Measurements from ENCODE around the gene BLOC1S4.
A peak's percentile ranks its signal among the peaks of the same experiment; 100 is the strongest.
"Not testable (repeated sequence)": the region's sequence is repeated elsewhere in the genome, so short reads cannot be mapped to it uniquely, and the experiment has no call there.

BLOC1S4 gene

DNA sequence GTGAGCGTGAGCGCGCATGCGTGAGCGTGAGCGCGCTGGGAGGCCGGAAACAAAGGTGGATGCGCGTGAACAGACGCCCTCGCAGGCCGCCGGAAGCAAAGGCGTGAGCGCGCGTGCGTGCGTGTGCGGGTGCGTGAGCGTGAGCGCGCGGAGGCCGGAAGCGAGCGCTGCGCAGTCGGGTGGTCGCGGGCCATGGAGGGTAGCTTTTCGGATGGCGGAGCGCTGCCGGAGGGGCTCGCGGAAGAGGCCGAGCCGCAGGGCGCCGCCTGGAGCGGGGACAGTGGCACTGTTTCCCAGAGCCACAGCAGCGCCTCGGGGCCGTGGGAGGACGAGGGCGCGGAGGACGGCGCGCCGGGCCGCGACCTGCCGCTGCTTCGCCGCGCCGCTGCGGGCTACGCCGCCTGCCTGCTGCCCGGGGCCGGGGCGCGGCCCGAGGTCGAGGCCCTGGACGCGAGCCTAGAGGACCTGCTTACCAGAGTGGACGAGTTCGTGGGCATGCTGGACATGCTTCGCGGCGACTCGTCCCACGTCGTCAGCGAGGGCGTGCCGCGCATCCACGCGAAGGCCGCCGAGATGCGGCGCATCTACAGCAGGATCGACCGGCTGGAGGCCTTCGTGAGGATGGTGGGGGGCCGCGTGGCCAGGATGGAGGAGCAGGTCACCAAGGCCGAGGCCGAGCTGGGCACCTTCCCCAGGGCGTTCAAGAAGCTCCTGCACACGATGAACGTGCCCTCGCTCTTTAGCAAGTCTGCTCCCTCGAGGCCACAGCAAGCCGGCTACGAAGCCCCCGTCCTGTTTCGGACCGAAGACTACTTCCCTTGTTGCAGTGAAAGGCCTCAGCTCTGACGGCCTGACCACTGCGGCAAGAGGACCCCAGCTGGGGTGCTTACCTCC lies at the start of gene BLOC1S4:
BLOC1S4 (plus strand) TSS at position 157 of the 894 bp plus-strand sequence; CDS start at position 193, 36 bp downstream.
- peak; percentile 98 for DNase-seq (ENCODE audit: low spot score)

- no peak for DNase-seq (ENCODE audit: low spot score)
These were observed 47.6 kb upstream of the BLOC1S4 start for GRCh38 chr4:6668391-6668790.

DNA sequence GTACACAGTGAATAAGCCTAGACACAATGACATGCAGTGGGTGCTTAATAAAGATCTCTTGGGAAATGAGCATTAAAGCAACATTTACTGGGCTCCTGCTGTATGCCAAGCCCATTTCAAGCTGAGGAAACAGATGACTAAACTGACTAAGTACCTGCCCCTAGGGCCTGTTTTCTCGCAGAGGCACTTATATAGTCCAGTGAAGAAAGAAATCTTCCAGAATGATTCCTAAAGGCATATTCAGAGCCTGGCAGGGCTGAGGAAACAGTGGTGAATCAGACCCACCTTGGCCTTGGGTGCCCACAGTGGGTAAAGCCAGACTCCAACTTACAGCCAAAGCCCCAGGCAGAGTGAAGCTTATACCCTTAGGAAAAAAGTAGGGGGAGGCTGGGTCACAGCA lies 44.3 kb upstream of the BLOC1S4 start:
- DNase-seq (ENCODE audit: low spot score): no peak

- DNase-seq (ENCODE audit: low spot score): no peak
These were observed 43.8 kb upstream of the BLOC1S4 start for GRCh38 chr4:6672131-6672530.

DNA sequence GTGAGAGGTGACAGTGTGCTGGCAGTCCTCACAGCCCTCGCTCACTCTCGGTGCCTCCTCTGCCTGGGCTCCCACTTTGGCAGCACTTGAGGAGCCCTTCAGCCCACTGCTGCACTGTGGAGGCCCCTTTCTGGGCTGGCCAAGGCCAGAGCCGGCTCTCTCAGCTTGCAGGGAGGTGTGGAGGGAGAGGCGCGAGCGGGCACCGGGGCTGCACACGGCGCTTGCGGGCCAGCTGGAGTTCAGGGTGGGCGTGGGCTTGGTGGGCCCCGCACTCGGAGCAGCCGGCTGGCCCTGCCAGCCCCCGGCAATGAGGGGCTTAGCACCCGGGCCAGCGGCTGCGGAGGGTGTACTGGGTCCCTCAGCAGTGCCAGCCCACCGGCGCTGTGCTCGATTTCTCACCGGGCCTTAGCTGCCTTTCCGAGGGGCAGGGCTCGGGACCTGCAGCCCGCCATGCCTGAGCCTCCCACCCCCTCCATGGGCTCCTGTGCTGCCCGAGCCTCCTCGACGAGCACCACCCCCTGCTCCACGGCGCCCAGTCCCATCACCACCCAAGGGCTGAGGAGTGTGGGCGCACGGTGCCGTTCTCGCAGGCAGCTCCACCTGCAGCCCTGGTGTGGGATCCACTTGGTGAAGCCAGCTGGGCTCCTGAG lies 43.3 kb upstream of the BLOC1S4 start:
- DNase-seq (ENCODE audit: low spot score): not testable (repeated sequence)

GRCh38 chr4:6673191-6673659 lies 42.7 kb upstream of the BLOC1S4 start:
- not testable (repeated sequence) for DNase-seq (ENCODE audit: low spot score)

GRCh38 chr4:6673660-6674499 lies 42.1 kb upstream of the BLOC1S4 start:
- DNase-seq (ENCODE audit: low spot score): peak; percentile 100

DNA sequence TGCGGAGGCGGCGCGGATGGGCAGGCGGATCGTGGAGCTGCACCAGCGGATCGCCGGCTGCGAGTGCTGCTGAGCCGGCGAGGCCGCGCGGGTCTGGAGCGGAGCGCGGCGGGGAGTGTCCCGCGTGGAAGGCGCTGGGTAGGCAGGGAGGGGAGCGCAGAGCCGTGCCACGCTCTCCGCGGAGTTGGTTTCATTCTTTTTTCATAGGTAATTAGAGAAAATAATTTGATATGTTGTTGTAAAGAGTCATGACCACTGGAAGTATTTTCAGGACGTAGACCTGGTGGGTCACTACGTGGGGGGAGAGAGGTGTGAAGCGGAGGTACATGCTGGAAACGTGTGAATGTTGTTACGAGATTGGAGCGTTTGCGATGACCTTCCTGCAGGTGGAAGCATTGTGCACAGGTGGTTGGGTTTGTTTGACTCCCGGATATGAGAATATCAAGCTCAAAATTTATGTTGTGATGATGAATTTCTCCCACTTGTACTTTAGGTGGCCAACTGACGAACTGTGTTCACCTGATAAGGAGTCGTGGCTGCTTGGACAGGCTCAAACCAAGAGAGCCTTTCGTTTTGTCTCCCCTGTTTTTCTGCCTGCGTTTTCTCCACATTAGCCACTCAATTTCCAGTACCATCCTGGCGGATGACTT lies 41.3 kb upstream of the BLOC1S4 start:
- no peak for DNase-seq (ENCODE audit: low spot score)

GRCh38 chr4:6676722-6677558 lies 39.0 kb upstream of the BLOC1S4 start:
- no peak for DNase-seq (ENCODE audit: low spot score)

- no peak for DNase-seq (ENCODE audit: low spot score)
These were observed 35.5 kb upstream of the BLOC1S4 start for GRCh38 chr4:6680372-6681034.

GRCh38 chr4:6681191-6681590 lies 34.8 kb upstream of the BLOC1S4 start:
- no peak for DNase-seq (ENCODE audit: low spot score)

GRCh38 chr4:6682862-6683590 lies 32.9 kb upstream of the BLOC1S4 start:
- no peak for DNase-seq (ENCODE audit: low spot score)

- DNase-seq (ENCODE audit: low spot score): no peak
These were observed 31.3 kb upstream of the BLOC1S4 start for GRCh38 chr4:6684656-6685055.

DNA sequence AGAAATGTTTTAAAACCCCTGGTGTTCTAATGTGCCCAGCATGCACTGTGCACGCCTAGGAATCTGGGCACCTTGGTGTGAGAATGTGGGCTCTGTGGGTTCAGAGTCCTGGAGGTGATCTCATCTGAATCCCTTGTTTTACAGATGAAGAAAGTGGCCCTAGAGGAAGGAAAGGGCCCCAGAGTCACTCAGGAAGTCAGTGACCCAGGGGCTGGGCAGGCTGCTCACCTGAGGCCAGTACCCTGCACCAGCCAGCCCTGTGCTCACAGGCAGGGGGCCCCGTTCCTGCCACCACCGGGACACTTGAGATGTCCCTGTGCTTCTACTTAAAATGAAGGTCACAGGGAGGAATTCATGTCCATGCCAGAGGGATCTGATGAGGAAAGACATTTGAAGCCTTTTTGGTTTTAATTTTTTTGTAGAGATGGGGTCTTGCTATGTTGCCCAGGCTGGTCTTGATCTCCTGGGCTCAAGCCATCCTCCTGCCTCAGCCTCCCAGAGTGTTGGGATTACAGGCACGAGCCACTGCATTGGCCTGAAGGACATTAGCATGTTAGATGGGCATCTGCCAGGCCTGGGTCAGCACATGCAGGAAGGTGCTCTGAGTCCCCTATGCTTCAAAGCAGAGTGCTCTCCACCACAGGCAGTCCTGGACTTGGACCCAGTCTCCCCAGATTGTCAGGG lies 29.7 kb upstream of the BLOC1S4 start:
- no peak for DNase-seq (ENCODE audit: low spot score)

DNA sequence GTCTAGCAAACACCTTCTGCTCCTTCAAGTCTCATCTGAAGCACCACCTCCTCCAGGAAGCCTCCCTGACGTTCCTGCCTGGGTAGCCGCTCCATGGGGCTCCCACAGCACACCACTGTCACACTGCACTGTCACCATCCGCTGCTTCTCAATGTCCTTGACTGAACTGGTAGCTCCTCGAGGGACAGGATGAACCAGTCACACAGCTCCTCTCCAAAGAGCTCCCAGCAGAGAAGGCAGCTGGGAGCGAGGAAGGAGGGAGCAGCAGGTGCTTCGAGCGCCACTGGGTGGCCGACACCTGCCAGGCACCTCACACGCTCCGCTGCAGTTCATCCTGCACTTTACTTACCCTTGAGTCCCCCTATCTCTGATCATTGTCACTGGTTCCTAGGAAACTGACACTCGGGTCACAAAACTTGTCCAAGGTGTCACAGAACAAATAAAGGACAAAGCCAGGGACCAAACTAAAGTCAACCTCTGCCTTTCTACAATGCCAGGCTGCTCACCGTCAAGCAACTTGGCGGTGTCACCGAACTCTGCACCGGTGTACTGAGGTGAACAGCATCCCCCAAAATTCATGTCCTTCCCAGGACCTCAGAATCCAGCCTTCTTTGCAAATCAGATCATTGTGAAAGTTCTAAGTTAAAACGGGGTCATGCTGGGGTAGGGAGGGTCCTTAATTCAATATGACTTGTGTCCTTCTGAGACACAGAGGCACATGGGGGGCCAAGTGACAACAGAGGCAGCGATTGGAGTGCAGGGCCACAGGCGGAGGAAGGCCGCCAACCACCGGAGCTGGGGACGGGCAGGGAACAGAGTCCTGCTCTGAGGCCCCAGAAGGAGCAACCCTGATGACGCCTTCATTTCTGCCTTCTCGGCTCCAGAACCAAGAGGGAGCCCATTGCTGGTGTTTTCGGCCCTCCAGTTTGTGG lies 27.8 kb upstream of the BLOC1S4 start:
- no peak for DNase-seq (ENCODE audit: low spot score)

GRCh38 chr4:6688879-6689505 lies 27.0 kb upstream of the BLOC1S4 start:
- DNase-seq (ENCODE audit: low spot score): no peak

DNA sequence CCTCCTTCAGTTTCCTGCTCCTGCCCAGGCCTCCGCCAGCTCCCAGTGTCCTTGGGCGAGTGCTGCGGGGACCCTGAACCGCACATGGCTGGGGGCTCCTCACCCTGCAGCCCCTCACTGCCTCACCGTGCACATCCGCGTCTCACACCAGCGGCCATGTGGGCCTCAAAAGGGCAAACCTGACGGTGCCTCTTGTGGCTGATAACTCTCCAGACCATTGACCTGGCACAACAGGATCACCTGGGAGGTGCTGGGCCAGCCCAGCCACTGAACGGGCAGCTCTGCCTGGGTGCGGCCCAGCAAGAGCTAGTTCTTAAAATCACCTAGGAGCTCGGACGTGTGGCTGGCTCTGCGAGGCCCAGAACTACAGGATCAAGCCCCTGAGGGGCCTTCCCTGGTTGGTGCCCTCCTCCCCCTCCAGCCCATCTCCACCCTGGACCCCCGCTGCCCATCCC lies 26.4 kb upstream of the BLOC1S4 start:
- no peak for DNase-seq (ENCODE audit: low spot score)
